Keratinocyte (primary cell): ENCODE data around the gene ETNK2. TPM values are rescaled to one million over a fixed set of nuclear protein-coding genes. Genes with fewer than 3 reads are reported as not detected.

Experiments
- DNase-seq: peaks from one replicate; pipeline ENCODE4 v3.0.0-alpha.2; 2011; ENCODE audit warnings: low read depth, missing footprints, low spot score
- FAIRE-seq: peaks from 2 replicates; lab custom pipeline; 2011; peaks lifted over from hg19 to GRCh38; lab: Jason Lieb, UNC
- H2AFZ ChIP-seq: 2 replicates; pipeline ENCODE4 v1.6.0; 2012; ENCODE audit warnings: low read length, control low read depth, inconsistent platforms; ENCODE audit not compliant: control insufficient read depth
- H3K27ac ChIP-seq: 2 replicates; pipeline ENCODE4 v1.5.1; 2011; ENCODE audit warnings: low read length; ENCODE audit not compliant: control insufficient read depth, insufficient read depth
- H3K27me3 ChIP-seq: 3 replicates; pipeline ENCODE4 v1.6.0; 2011; ENCODE audit warnings: low read length; ENCODE audit not compliant: control insufficient read depth, insufficient read depth; ENCODE audit errors: extremely low read depth
- H3K36me3 ChIP-seq, 2 experiments: 2 replicates in 1 of 2; 3 replicates in 1 of 2; pipeline ENCODE4 v1.5.1; 2011; ENCODE audit warnings: low read length in 2 of 2, mild to moderate bottlenecking in 1 of 2; ENCODE audit not compliant: control insufficient read depth in 2 of 2, insufficient read depth in 2 of 2; ENCODE audit errors: extremely low read depth in 1 of 2
- H3K4me1 ChIP-seq: 3 replicates; pipeline ENCODE4 v1.5.1; 2011; ENCODE audit warnings: low read length; ENCODE audit not compliant: control insufficient read depth, insufficient read depth; ENCODE audit errors: extremely low read depth
- H3K4me2 ChIP-seq: 3 replicates; pipeline ENCODE4 v1.6.0; 2011; ENCODE audit warnings: low read depth, low read length; ENCODE audit not compliant: control insufficient read depth, insufficient read depth; ENCODE audit errors: extremely low read depth
- H3K4me3 ChIP-seq, 3 experiments: fragments of 200-600 bp in 1 of 3; sonication (generic) in 1 of 3; 2 replicates in 2 of 3; 3 replicates in 1 of 3; pipeline ENCODE4 v1.5.1; 2011 to 2016; ENCODE audit warnings: low read length in 3 of 3, mild to moderate bottlenecking in 3 of 3, control low read depth in 2 of 3, inconsistent platforms in 1 of 3, low read depth in 1 of 3, mixed read lengths in 1 of 3, mixed run types in 1 of 3, moderate library complexity in 1 of 3; ENCODE audit not compliant: control insufficient read depth in 2 of 3, insufficient read depth in 2 of 3; ENCODE audit errors: extremely low read depth in 1 of 3
- H3K79me2 ChIP-seq: 2 replicates; pipeline ENCODE4 v1.6.0; 2012; ENCODE audit warnings: low read length; ENCODE audit not compliant: control insufficient read depth, insufficient read depth
- H3K9ac ChIP-seq: 3 replicates; pipeline ENCODE4 v1.6.0; 2011; ENCODE audit warnings: low read length; ENCODE audit not compliant: control insufficient read depth, insufficient read depth; ENCODE audit errors: extremely low read depth
- H3K9me1 ChIP-seq: 3 replicates; pipeline ENCODE4 v1.6.0; 2011; ENCODE audit warnings: low read length; ENCODE audit not compliant: control insufficient read depth, insufficient read depth; ENCODE audit errors: extremely low read depth
- H3K9me3 ChIP-seq: 2 replicates; pipeline ENCODE4 v1.5.1; 2012; ENCODE audit warnings: low read depth, low read length; ENCODE audit not compliant: control insufficient read depth
- H4K20me1 ChIP-seq: 3 replicates; pipeline ENCODE4 v1.6.0; 2011; ENCODE audit warnings: low read length; ENCODE audit not compliant: control insufficient read depth, insufficient read depth; ENCODE audit errors: extremely low read depth
- CTCF ChIP-seq, 3 experiments: IDR thresholded peaks in 1 of 3; conservative IDR thresholded peaks in 1 of 3; optimal IDR thresholded peaks in 1 of 3; 2 replicates in 2 of 3; 3 replicates in 1 of 3; pipeline versions ENCODE3 to v1.5.1; 2011; ENCODE audit warnings: low read length in 3 of 3, mild to moderate bottlenecking in 3 of 3, moderate library complexity in 2 of 3, control low read depth in 1 of 3, inconsistent platforms in 1 of 3; ENCODE audit not compliant: insufficient read depth in 2 of 3; ENCODE audit errors: extremely low read depth in 1 of 3
- EZH2 ChIP-seq: IDR thresholded peaks from one replicate; pipeline ENCODE4 v1.6.1; 2012; ENCODE audit warnings: inconsistent platforms, mild to moderate bottlenecking, low read length, moderate library complexity
- dilution Hi-C: fragments of 300-500 bp; cut with MboI; formaldehyde crosslinking; loops from one replicate; pipeline ENCODE4 v1.7.0; 2020; ENCODE audit warnings: low sequenced_read_pairs; ENCODE audit not compliant: extremely low pct_ligation_motif_present
- polyA plus RNA-seq, 5 experiments: library from polyadenylated mRNA; depleted of rRNA in 3 of 5; stranded (reverse) in 3 of 5; stranded (forward) in 1 of 5; unstranded in 1 of 5; fragments of >200 nt; gene quantifications; 1 replicate in 1 of 5; 2 replicates in 3 of 5; 3 replicates in 1 of 5; pipeline versions ENCODE4 v1.2.1 to v1.2.3, GENCODE V29; 2011 to 2012; ENCODE audit warnings: missing spikeins in 2 of 5, low read depth in 1 of 5, low replicate concordance in 1 of 5

ETNK2 gene
- polyA plus RNA-seq, 1 donor (not counting 4 experiments of a cell fraction or from before 2014, with no cell fraction given): 18.4 TPM

- DNase-seq (no peak), FAIRE-seq (no peak)
- dilution Hi-C loops: loop anchor here (25.0 kb wide), 1 partner anchor 285 kb away; the partner anchor contains the start of gene SNRPE
- TF ChIP-seq EZH2: no peak
- TF ChIP-seq CTCF (optimal IDR thresholded peaks at IDR 0.05 in 1 of 3, IDR thresholded peaks at IDR 0.05 in 1 of 3, conservative IDR thresholded peaks at IDR 0.05 in 1 of 3; ENCODE audit: extremely low read depth in 1 of 3, insufficient read depth in 2 of 3, low read length in 3 of 3): no peak
- peaks cover 16% of the 10 kb centered on the region for H3K4me1 ChIP-seq
- no peaks in the 10 kb centered on the region for H4K20me1 ChIP-seq
- H3K79me2 ChIP-seq: no peaks in the 10 kb centered on the region
- no peak overlapping the region for H3K4me2 ChIP-seq
- H3K27me3 ChIP-seq: no peaks in the 10 kb centered on the region
- no peak overlapping the region for H3K27ac ChIP-seq
- H3K9ac ChIP-seq: no peak overlapping the region
- no peaks in the 10 kb centered on the region for H3K36me3 ChIP-seq
- H2AFZ ChIP-seq: no peak overlapping the region
- no peaks in the 10 kb centered on the region for H3K9me1 ChIP-seq
- H3K9me3 ChIP-seq: no peaks in the 10 kb centered on the region
- no peak overlapping the region for H3K4me3 ChIP-seq
These were observed 4.1 kb downstream of the ETNK2 start for GRCh38 chr1:204147406-204148383.

GRCh38 chr1:204146965-204147364 is 4.9 kb downstream of the ETNK2 start:
- TF ChIP-seq CTCF (optimal IDR thresholded peaks at IDR 0.05 in 1 of 3, IDR thresholded peaks at IDR 0.05 in 1 of 3, conservative IDR thresholded peaks at IDR 0.05 in 1 of 3; ENCODE audit: extremely low read depth in 1 of 3, insufficient read depth in 2 of 3, low read length in 3 of 3): no peak
- TF ChIP-seq EZH2: no peak
- peaks cover 13% of the 10 kb centered on the region for H3K4me1 ChIP-seq
- no peaks in the 10 kb centered on the region for H3K27me3 ChIP-seq
- H3K27ac ChIP-seq: no peak overlapping the region
- H3K4me3 ChIP-seq: no peak overlapping the region
- dilution Hi-C loops: loop anchor here (25.0 kb wide), 1 partner anchor 285 kb away; the partner anchor contains the start of gene SNRPE
- DNase-seq (no peak), FAIRE-seq (no peak)
- H4K20me1 ChIP-seq: no peaks in the 10 kb centered on the region
- no peak overlapping the region for H2AFZ ChIP-seq
- no peaks in the 10 kb centered on the region for H3K9me3 ChIP-seq
- no peak overlapping the region for H3K4me2 ChIP-seq
- no peaks in the 10 kb centered on the region for H3K9me1 ChIP-seq
- no peaks in the 10 kb centered on the region for H3K36me3 ChIP-seq
- H3K9ac ChIP-seq: no peak overlapping the region
- H3K79me2 ChIP-seq: no peaks in the 10 kb centered on the region
